HepG2 (cell line): ENCODE measurements around the gene SNX19. TPM values are rescaled to one million over a fixed set of nuclear protein-coding genes. Genes with fewer than 3 reads are reported as not detected.

ENCODE experiments used
- CEBPG ChIP-seq: IDR thresholded peaks from 2 replicates; pipeline ENCODE4 v1.6.1; 2016
- DMAP1 ChIP-seq: IDR thresholded peaks from 2 replicates; pipeline ENCODE4 v1.6.1; 2016
- ELF3 ChIP-seq: IDR thresholded peaks from 2 replicates; pipeline ENCODE4 v1.6.1; 2016; ENCODE audit warnings: missing genetic modification reagents, missing compliant biosample characterization
- HHEX ChIP-seq: IDR thresholded peaks from 2 replicates; pipeline ENCODE4 v1.6.1; 2016; ENCODE audit warnings: control low read depth
- HNRNPUL1 ChIP-seq: fragments of 200-400 bp; formaldehyde crosslinking; IDR thresholded peaks from 2 replicates; pipeline ENCODE4 v1.6.1; 2017; ENCODE audit warnings: low read depth, mild to moderate bottlenecking, low read length, moderate library complexity
- KLF15 ChIP-seq: sonication (generic); formaldehyde crosslinking; IDR thresholded peaks from 2 replicates; pipeline ENCODE4 v1.8.1; 2023; ENCODE audit warnings: borderline replicate concordance, mild to moderate bottlenecking, inconsistent platforms, missing genetic modification reagents, mixed read lengths
- MAFG ChIP-seq: sonication (generic); formaldehyde crosslinking; IDR thresholded peaks from 2 replicates; pipeline ENCODE4 v1.5.1; 2020; ENCODE audit warnings: mild to moderate bottlenecking, missing genetic modification reagents
- MLLT10 ChIP-seq: sonication (generic); formaldehyde crosslinking; IDR thresholded peaks from 2 replicates; pipeline ENCODE4 v1.4.0; 2020; ENCODE audit warnings: missing genetic modification reagents
- NR1H2 ChIP-seq: sonication (generic); formaldehyde crosslinking; IDR thresholded peaks from 2 replicates; pipeline ENCODE4 v1.8.1; 2022; ENCODE audit warnings: low read depth, missing genetic modification reagents, borderline replicate concordance
- NR2F1 ChIP-seq, 2 experiments: fragments of 450-650 bp in 1 of 2; formaldehyde crosslinking in 1 of 2; IDR thresholded peaks; 2 replicates each; pipeline versions ENCODE4 v1.5.0 to v1.6.1; 2016 to 2020; ENCODE audit warnings: mild to moderate bottlenecking in 1 of 2, missing compliant biosample characterization in 1 of 2, missing genetic modification reagents in 1 of 2, moderate library complexity in 1 of 2
- NR2F6 ChIP-seq, 2 experiments: IDR thresholded peaks; 2 replicates each; pipeline ENCODE4 v1.6.1; 2016; ENCODE audit warnings: antibody characterized with exemption in 1 of 2, mild to moderate bottlenecking in 1 of 2
- SMAD1 ChIP-seq: sonication (generic); formaldehyde crosslinking; IDR thresholded peaks from 2 replicates; pipeline ENCODE4 v1.4.0; 2020; ENCODE audit warnings: missing genetic modification reagents, low read depth, mild to moderate bottlenecking, borderline replicate concordance
- SRF ChIP-seq: IDR thresholded peaks from 2 replicates; pipeline ENCODE4 v1.6.1; 2011; ENCODE audit warnings: mild to moderate bottlenecking, low read depth, low read length, moderate library complexity
- TBX2 ChIP-seq: sonication (generic); formaldehyde crosslinking; IDR thresholded peaks from 2 replicates; pipeline ENCODE4 v1.5.0; 2020; ENCODE audit warnings: missing genetic modification reagents, mild to moderate bottlenecking, borderline replicate concordance
- TEAD2 ChIP-seq: sonication (generic); formaldehyde crosslinking; IDR thresholded peaks from 2 replicates; pipeline ENCODE4 v1.9.0; 2021; ENCODE audit warnings: missing genetic modification reagents
- TP53 ChIP-seq: sonication (generic); formaldehyde crosslinking; conservative IDR thresholded peaks from 2 replicates; pipeline ENCODE4 v1.4.0; 2020; ENCODE audit warnings: missing genetic modification reagents
- ZFP36 ChIP-seq: fragments of 150-350 bp; IDR thresholded peaks from 2 replicates; pipeline ENCODE4 v1.6.1; 2018; ENCODE audit warnings: borderline replicate concordance, low read length, low read depth; ENCODE audit not compliant: partially characterized antibody
- ZNF589 ChIP-seq: sonication (generic); formaldehyde crosslinking; conservative IDR thresholded peaks from 2 replicates; pipeline ENCODE4 v1.8.0; 2022; ENCODE audit warnings: mild to moderate bottlenecking, moderate library complexity, missing genetic modification reagents
- ZNF619 ChIP-seq: sonication (generic); formaldehyde crosslinking; IDR thresholded peaks from 2 replicates; pipeline ENCODE4 v1.4.0; 2020; ENCODE audit warnings: mild to moderate bottlenecking, missing genetic modification reagents
- polyA plus RNA-seq, 8 experiments: library from polyadenylated mRNA; depleted of rRNA in 3 of 8; stranded (reverse) in 7 of 8; unstranded in 1 of 8; fragments of >200 nt; fragmentation: Illumina TruSeq in 4 of 8; extraction: Trizol in 4 of 8; gene quantifications; 2 replicates each; pipeline versions ENCODE4 v1.2.1 to v1.2.3, GENCODE V29; 2011 to 2016; ENCODE audit warnings: low read depth in 4 of 8, missing spikeins in 1 of 8, mixed read lengths in 1 of 8; ENCODE audit not compliant: insufficient read depth in 1 of 8
- total RNA-seq, 5 experiments: library from RNA; depleted of rRNA; stranded (reverse); fragments of >200 nt; fragmentation: Illumina TruSeq; extraction: Trizol; gene quantifications; 2 replicates each; pipeline ENCODE4 v1.2.3, GENCODE V29; 2016; ENCODE audit warnings: low read depth in 1 of 5
- TF ChIP-seq, protein P1 (sequence below): IDR thresholded peaks from 2 replicates; pipeline ENCODE4 v1.6.1; 2016; ENCODE audit warnings: low read depth, missing genetic modification reagents, missing compliant biosample characterization
- TF ChIP-seq, protein P2 (sequence below): sonication (generic); formaldehyde crosslinking; IDR thresholded peaks from 2 replicates; pipeline ENCODE4 v1.5.1; 2020; ENCODE audit warnings: mild to moderate bottlenecking, missing genetic modification reagents, moderate library complexity

SNX19 gene
- total and polyA plus RNA-seq, 2 of the 13 experiments (the other 11 are each of a cell fraction or from before 2014, with no cell fraction given): 0.13 to 0.27 TPM

GRCh38 chr11:130865774-130866114 lies 50.5 kb downstream of the SNX19 start (continued):
- TF ChIP-seq MLLT10 (CRISPR knock-in tag) (no peak), TEAD2 (CRISPR knock-in tag) (no peak), CEBPG (CRISPR knock-in tag) (no peak), DMAP1 (CRISPR knock-in tag) (no peak), NR2F1 (CRISPR knock-in tag; IDR thresholded peaks at IDR 0.05) (0 out of 4 replicates have a peak, but pooled peaks of 1 of the 2 experiments have one; percentile 19), ZNF589 (CRISPR knock-in tag) (no peak), ZFP36 (no peak), TBX2 (CRISPR knock-in tag) (peak; percentile 37; the same call in 1 of the 2 replicates), HNRNPUL1 (no peak), TP53 (CRISPR knock-in tag) (no peak), KLF15 (CRISPR knock-in tag) (no peak), HHEX (CRISPR knock-in tag) (no peak), ZNF619 (CRISPR knock-in tag) (no peak), NR2F6 (IDR thresholded peaks at IDR 0.05) (peak; percentile 21; the same call in 1 of the 2 replicates), NR2F6 (CRISPR knock-in tag; IDR thresholded peaks at IDR 0.05) (peak; percentile 60; the same call in 1 of the 2 replicates), ELF3 (no peak), SRF (no peak), MAFG (CRISPR knock-in tag) (no peak), SMAD1 (CRISPR knock-in tag) (no peak), NR1H2 (CRISPR knock-in tag) (no peak)
- TF ChIP-seq, protein P1, sequence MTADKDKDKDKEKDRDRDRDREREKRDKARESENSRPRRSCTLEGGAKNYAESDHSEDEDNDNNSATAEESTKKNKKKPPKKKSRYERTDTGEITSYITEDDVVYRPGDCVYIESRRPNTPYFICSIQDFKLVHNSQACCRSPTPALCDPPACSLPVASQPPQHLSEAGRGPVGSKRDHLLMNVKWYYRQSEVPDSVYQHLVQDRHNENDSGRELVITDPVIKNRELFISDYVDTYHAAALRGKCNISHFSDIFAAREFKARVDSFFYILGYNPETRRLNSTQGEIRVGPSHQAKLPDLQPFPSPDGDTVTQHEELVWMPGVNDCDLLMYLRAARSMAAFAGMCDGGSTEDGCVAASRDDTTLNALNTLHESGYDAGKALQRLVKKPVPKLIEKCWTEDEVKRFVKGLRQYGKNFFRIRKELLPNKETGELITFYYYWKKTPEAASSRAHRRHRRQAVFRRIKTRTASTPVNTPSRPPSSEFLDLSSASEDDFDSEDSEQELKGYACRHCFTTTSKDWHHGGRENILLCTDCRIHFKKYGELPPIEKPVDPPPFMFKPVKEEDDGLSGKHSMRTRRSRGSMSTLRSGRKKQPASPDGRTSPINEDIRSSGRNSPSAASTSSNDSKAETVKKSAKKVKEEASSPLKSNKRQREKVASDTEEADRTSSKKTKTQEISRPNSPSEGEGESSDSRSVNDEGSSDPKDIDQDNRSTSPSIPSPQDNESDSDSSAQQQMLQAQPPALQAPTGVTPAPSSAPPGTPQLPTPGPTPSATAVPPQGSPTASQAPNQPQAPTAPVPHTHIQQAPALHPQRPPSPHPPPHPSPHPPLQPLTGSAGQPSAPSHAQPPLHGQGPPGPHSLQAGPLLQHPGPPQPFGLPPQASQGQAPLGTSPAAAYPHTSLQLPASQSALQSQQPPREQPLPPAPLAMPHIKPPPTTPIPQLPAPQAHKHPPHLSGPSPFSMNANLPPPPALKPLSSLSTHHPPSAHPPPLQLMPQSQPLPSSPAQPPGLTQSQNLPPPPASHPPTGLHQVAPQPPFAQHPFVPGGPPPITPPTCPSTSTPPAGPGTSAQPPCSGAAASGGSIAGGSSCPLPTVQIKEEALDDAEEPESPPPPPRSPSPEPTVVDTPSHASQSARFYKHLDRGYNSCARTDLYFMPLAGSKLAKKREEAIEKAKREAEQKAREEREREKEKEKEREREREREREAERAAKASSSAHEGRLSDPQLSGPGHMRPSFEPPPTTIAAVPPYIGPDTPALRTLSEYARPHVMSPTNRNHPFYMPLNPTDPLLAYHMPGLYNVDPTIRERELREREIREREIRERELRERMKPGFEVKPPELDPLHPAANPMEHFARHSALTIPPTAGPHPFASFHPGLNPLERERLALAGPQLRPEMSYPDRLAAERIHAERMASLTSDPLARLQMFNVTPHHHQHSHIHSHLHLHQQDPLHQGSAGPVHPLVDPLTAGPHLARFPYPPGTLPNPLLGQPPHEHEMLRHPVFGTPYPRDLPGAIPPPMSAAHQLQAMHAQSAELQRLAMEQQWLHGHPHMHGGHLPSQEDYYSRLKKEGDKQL (CRISPR knock-in tag): no peak
- TF ChIP-seq, protein P2, sequence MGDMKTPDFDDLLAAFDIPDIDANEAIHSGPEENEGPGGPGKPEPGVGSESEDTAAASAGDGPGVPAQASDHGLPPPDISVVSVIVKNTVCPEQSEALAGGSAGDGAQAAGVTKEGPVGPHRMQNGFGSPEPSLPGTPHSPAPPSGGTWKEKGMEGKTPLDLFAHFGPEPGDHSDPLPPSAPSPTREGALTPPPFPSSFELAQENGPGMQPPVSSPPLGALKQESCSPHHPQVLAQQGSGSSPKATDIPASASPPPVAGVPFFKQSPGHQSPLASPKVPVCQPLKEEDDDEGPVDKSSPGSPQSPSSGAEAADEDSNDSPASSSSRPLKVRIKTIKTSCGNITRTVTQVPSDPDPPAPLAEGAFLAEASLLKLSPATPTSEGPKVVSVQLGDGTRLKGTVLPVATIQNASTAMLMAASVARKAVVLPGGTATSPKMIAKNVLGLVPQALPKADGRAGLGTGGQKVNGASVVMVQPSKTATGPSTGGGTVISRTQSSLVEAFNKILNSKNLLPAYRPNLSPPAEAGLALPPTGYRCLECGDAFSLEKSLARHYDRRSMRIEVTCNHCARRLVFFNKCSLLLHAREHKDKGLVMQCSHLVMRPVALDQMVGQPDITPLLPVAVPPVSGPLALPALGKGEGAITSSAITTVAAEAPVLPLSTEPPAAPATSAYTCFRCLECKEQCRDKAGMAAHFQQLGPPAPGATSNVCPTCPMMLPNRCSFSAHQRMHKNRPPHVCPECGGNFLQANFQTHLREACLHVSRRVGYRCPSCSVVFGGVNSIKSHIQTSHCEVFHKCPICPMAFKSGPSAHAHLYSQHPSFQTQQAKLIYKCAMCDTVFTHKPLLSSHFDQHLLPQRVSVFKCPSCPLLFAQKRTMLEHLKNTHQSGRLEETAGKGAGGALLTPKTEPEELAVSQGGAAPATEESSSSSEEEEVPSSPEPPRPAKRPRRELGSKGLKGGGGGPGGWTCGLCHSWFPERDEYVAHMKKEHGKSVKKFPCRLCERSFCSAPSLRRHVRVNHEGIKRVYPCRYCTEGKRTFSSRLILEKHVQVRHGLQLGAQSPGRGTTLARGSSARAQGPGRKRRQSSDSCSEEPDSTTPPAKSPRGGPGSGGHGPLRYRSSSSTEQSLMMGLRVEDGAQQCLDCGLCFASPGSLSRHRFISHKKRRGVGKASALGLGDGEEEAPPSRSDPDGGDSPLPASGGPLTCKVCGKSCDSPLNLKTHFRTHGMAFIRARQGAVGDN (CRISPR knock-in tag): no peak; the same call in 1 of the 2 replicates
